ENCODE measurements around the gene SMAD2.
"Not testable (repeated sequence)": the region's sequence is repeated elsewhere in the genome, so short reads cannot be mapped to it uniquely, and the experiment has no call there.

The SMAD2 gene

GRCh38 chr18:47930199-47930930 is at the start of gene SMAD2:
TSS of gene SMAD2 (minus strand) at chr18:47930659. CDS start at chr18:47896756, 33,903 bp downstream.
- DNase-seq: peak; percentile 42

- DNase-seq: no peak
These were observed 49.2 kb upstream of the SMAD2 start for GRCh38 chr18:47979611-47980200.

- DNase-seq: no peak
These were observed 48.1 kb upstream of the SMAD2 start for GRCh38 chr18:47978603-47979002.

GRCh38 chr18:47978141-47978540 is 47.7 kb upstream of the SMAD2 start:
- DNase-seq: no peak

GRCh38 chr18:47975701-47976100 is 45.2 kb upstream of the SMAD2 start:
- no peak for DNase-seq

- no peak for DNase-seq
These were observed 44.6 kb upstream of the SMAD2 start for GRCh38 chr18:47975105-47975504.

- no peak for DNase-seq
These were observed 40.4 kb upstream of the SMAD2 start for GRCh38 chr18:47970664-47971531.

- no peak for DNase-seq
These were observed 39.4 kb upstream of the SMAD2 start for GRCh38 chr18:47969816-47970215.

- no peak for DNase-seq
These were observed 38.3 kb upstream of the SMAD2 start for GRCh38 chr18:47968721-47969120.

- DNase-seq: no peak
These were observed 37.7 kb upstream of the SMAD2 start for GRCh38 chr18:47968006-47968676.

GRCh38 chr18:47964053-47964452 is 33.6 kb upstream of the SMAD2 start:
- no peak for DNase-seq

- DNase-seq: not testable (repeated sequence)
These were observed 30.5 kb upstream of the SMAD2 start for GRCh38 chr18:47961003-47961402.

- peak; percentile 16 for DNase-seq
These were observed 23.0 kb upstream of the SMAD2 start for GRCh38 chr18:47953471-47953931.

- DNase-seq: no peak
These were observed 20.1 kb upstream of the SMAD2 start for GRCh38 chr18:47950511-47950910.

GRCh38 chr18:47949202-47949601 is 18.7 kb upstream of the SMAD2 start:
- no peak for DNase-seq

- DNase-seq: no peak
These were observed 16.4 kb upstream of the SMAD2 start for GRCh38 chr18:47946889-47947288.

- DNase-seq: no peak
These were observed 14.8 kb upstream of the SMAD2 start for GRCh38 chr18:47944972-47945852.

GRCh38 chr18:47936952-47937351 is 6.5 kb upstream of the SMAD2 start:
- DNase-seq: no peak

GRCh38 chr18:47935321-47936055 is 5.0 kb upstream of the SMAD2 start:
- no peak for DNase-seq

- DNase-seq: no peak
These were observed 2.1 kb upstream of the SMAD2 start for GRCh38 chr18:47932603-47933002.

- no peak for DNase-seq
These were observed 1.7 kb upstream of the SMAD2 start for GRCh38 chr18:47932190-47932589.

All from GOT3 (cell line).